Measurements from ENCODE around the gene POLL. TPM values are rescaled to one million over a fixed set of nuclear protein-coding genes. Genes with fewer than 3 reads are reported as not detected.

Gene POLL
- total RNA-seq, 2 donors from 2014 or later = 51.8 to 59.3 TPM

DNA sequence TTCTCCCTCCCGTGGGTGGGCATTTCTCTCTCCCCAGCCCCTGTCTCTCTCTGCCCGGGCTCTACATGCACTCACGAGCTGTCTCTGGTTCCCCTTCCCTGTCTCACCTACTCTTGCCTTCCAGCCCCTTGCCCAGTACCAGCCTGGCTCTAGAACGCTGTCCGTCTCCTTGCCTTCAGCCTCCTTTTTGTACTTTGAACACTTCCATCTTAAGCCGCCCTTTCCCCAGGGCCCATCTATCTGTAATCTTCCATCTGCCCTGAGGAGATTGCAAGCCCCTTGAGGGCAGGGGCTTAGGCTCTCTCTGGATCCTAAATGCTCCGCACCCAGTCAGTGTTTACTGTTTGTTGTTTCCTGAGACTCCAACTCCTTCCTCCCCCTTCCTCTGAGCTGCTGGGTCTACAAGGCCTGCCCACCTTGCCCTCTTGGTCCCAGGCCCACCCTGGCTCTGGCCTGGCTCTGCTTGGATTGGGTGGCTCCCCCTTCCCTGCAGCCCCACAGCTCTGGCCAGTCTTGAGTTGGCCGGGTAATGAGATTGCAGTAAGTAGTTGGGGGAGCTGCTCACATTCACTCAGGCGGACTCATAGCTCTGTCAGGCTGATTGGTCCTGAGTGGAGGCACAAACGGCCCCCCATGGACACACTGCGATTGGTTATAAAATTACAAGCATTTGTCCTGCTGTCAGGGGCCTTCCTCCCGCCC, 28.3 kb downstream of the POLL start:
- peaks cover 16% of the 10 kb centered on the region for H3K27me3 Mint-ChIP-seq (ENCODE audit: insufficient read depth)
- no peak overlapping the region for H3K27ac ChIP-seq (ENCODE audit: low read depth, low read length)
- H3K4me1 Mint-ChIP-seq = no peaks in the 10 kb centered on the region
- no peaks in the 10 kb centered on the region for H3K9me3 Mint-ChIP-seq
- no peak for DNase-seq
- H3K36me3 ChIP-seq (ENCODE audit: control insufficient read depth, insufficient read depth, low read length) = peaks cover 5% of the 10 kb centered on the region
- WGBS, 2 experiments (ENCODE audit: insufficient coverage in 1 of 2, insufficient read length in 1 of 2) = 92 to 95% methylated on average over 9 to 12 of the region's 12 CpGs
- H3K9me3 ChIP-seq (ENCODE audit: control insufficient read depth, low read length) = no peaks in the 10 kb centered on the region
- no peaks in the 10 kb centered on the region for H3K4me1 ChIP-seq (ENCODE audit: control insufficient read depth, insufficient read depth, low read length)
- no peak overlapping the region for H3K27ac Mint-ChIP-seq
- no peak overlapping the region for H3K4me3 Mint-ChIP-seq
- peaks cover 9% of the 10 kb centered on the region for H3K36me3 Mint-ChIP-seq (ENCODE audit: low read depth)
- no peak overlapping the region for H3K4me3 ChIP-seq (ENCODE audit: low read length)
- no peak for TF ChIP-seq CTCF (conservative IDR thresholded peaks at IDR 0.05)
- no peak overlapping the region for H3K9ac ChIP-seq (ENCODE audit: extremely low read depth, low read length, poor library complexity, severe bottlenecking)
- no peaks in the 10 kb centered on the region for H3K27me3 ChIP-seq (ENCODE audit: control insufficient read depth, insufficient read depth, low read length, poor library complexity, severe bottlenecking)

- Histone ChIP-seq H3K9me3 (ENCODE audit: control insufficient read depth, low read length) (no peaks in the 10 kb centered on the region), H3K4me1 (ENCODE audit: control insufficient read depth, insufficient read depth, low read length) (no peaks in the 10 kb centered on the region), H3K36me3 (ENCODE audit: control insufficient read depth, insufficient read depth, low read length) (peaks cover 8% of the 10 kb centered on the region), H3K9ac (ENCODE audit: extremely low read depth, low read length, poor library complexity, severe bottlenecking) (no peak overlapping the region), H3K27me3 (ENCODE audit: control insufficient read depth, insufficient read depth, low read length, poor library complexity, severe bottlenecking) (no peaks in the 10 kb centered on the region), H3K27ac (ENCODE audit: low read depth, low read length) (no peak overlapping the region), H3K4me3 (ENCODE audit: low read length) (no peak overlapping the region)
- Mint-ChIP-seq H3K27ac (no peak overlapping the region), H3K27me3 (ENCODE audit: insufficient read depth) (peaks cover 12% of the 10 kb centered on the region), H3K4me3 (no peak overlapping the region), H3K9me3 (no peaks in the 10 kb centered on the region), H3K4me1 (no peaks in the 10 kb centered on the region), H3K36me3 (ENCODE audit: low read depth) (peaks cover 9% of the 10 kb centered on the region)
- 90 to 92% methylated on average over 4 to 18 of the region's 18 CpGs for WGBS, 2 experiments (ENCODE audit: insufficient coverage in 1 of 2, insufficient read length in 1 of 2)
- no peak for DNase-seq
- TF ChIP-seq CTCF (conservative IDR thresholded peaks at IDR 0.05) = no peak
Measured at GRCh38 chr10:101558671-101559595, 29.1 kb downstream of the POLL start.

- Mint-ChIP-seq H3K9me3 (no peaks in the 10 kb centered on the region), H3K27me3 (ENCODE audit: insufficient read depth) (peaks cover 5% of the 10 kb centered on the region), H3K27ac (no peak overlapping the region), H3K4me3 (no peak overlapping the region), H3K36me3 (ENCODE audit: low read depth) (peaks cover 11% of the 10 kb centered on the region), H3K4me1 (no peaks in the 10 kb centered on the region)
- H3K4me1 ChIP-seq (ENCODE audit: control insufficient read depth, insufficient read depth, low read length) = no peaks in the 10 kb centered on the region
- no peaks in the 10 kb centered on the region for H3K9me3 ChIP-seq (ENCODE audit: control insufficient read depth, low read length)
- peaks cover 8% of the 10 kb centered on the region for H3K36me3 ChIP-seq (ENCODE audit: control insufficient read depth, insufficient read depth, low read length)
- H3K27ac ChIP-seq (ENCODE audit: low read depth, low read length) = no peak overlapping the region
- no peak for DNase-seq
- no peak overlapping the region for H3K4me3 ChIP-seq (ENCODE audit: low read length)
- no peaks in the 10 kb centered on the region for H3K27me3 ChIP-seq (ENCODE audit: control insufficient read depth, insufficient read depth, low read length, poor library complexity, severe bottlenecking)
- H3K9ac ChIP-seq (ENCODE audit: extremely low read depth, low read length, poor library complexity, severe bottlenecking) = no peak overlapping the region
- no peak for TF ChIP-seq CTCF (conservative IDR thresholded peaks at IDR 0.05)
- WGBS, 2 experiments (ENCODE audit: insufficient coverage in 1 of 2, insufficient read length in 1 of 2) = 87 to 95% methylated on average over 2 of the region's 2 CpGs
Measured at GRCh38 chr10:101558204-101558603, 29.9 kb downstream of the POLL start.
